T-helper 2 cell treated with Interferon-gamma antibody and Interleukin-4, amounts not matched to agents 5 μg/mL and 100 μg/mL, for 36 hours (primary cell): ENCODE data around the gene SLC39A3.
A peak's percentile ranks its signal among the peaks of the same experiment; 100 is the strongest.

Experiments used
- DNase-seq: peaks from one replicate; pipeline ENCODE4 v3.0.0; 2021; ENCODE audit warnings: low spot score
- H3K27ac Mint-ChIP-seq: one replicate; pipeline ENCODE4 v1.8.0; 2021; ENCODE audit warnings: mild to moderate bottlenecking, mixed read lengths
- H3K27me3 Mint-ChIP-seq: one replicate; pipeline ENCODE4 v1.8.0; 2021; ENCODE audit warnings: low read depth, mixed read lengths
- H3K36me3 Mint-ChIP-seq: one replicate; pipeline ENCODE4 v1.8.0; 2021; ENCODE audit warnings: low read depth, mixed read lengths
- H3K4me1 Mint-ChIP-seq: one replicate; pipeline ENCODE4 v1.8.0; 2021; ENCODE audit warnings: low read depth, mixed read lengths
- H3K4me3 Mint-ChIP-seq: one replicate; pipeline ENCODE4 v1.8.0; 2022; ENCODE audit warnings: mild to moderate bottlenecking, moderate library complexity, mixed read lengths
- H3K9me3 Mint-ChIP-seq: one replicate; pipeline ENCODE4 v1.8.0; 2021; ENCODE audit warnings: mixed read lengths

Gene SLC39A3

GRCh38 chr19:2774953-2775555, 35.2 kb upstream of the SLC39A3 start:
- DNase-seq: no peak
- Mint-ChIP-seq H3K9me3 (no peaks in the 10 kb centered on the region), H3K27me3 (no peaks in the 10 kb centered on the region), H3K27ac (peak overlapping the region; percentile 95), H3K36me3 (peaks cover 16% of the 10 kb centered on the region), H3K4me3 (peak overlapping the region; percentile 84), H3K4me1 (peaks cover 21% of the 10 kb centered on the region)

- peak overlapping the region; percentile 60 for H3K27ac Mint-ChIP-seq
- no peak for DNase-seq
- H3K4me3 Mint-ChIP-seq: no peak overlapping the region
- H3K36me3 Mint-ChIP-seq: peaks cover 16% of the 10 kb centered on the region
- peaks cover 19% of the 10 kb centered on the region for H3K4me1 Mint-ChIP-seq
- H3K27me3 Mint-ChIP-seq: no peaks in the 10 kb centered on the region
- H3K9me3 Mint-ChIP-seq: no peaks in the 10 kb centered on the region
Observed at GRCh38 chr19:2774083-2774679, 34.4 kb upstream of the SLC39A3 start.

GRCh38 chr19:2771786-2772674, 32.2 kb upstream of the SLC39A3 start:
- no peak for DNase-seq
- H3K9me3 Mint-ChIP-seq: no peaks in the 10 kb centered on the region
- H3K4me3 Mint-ChIP-seq: no peak overlapping the region
- peaks cover 13% of the 10 kb centered on the region for H3K36me3 Mint-ChIP-seq
- no peaks in the 10 kb centered on the region for H3K27me3 Mint-ChIP-seq
- H3K4me1 Mint-ChIP-seq: peaks cover 19% of the 10 kb centered on the region
- peak overlapping the region; percentile 8 for H3K27ac Mint-ChIP-seq

DNA sequence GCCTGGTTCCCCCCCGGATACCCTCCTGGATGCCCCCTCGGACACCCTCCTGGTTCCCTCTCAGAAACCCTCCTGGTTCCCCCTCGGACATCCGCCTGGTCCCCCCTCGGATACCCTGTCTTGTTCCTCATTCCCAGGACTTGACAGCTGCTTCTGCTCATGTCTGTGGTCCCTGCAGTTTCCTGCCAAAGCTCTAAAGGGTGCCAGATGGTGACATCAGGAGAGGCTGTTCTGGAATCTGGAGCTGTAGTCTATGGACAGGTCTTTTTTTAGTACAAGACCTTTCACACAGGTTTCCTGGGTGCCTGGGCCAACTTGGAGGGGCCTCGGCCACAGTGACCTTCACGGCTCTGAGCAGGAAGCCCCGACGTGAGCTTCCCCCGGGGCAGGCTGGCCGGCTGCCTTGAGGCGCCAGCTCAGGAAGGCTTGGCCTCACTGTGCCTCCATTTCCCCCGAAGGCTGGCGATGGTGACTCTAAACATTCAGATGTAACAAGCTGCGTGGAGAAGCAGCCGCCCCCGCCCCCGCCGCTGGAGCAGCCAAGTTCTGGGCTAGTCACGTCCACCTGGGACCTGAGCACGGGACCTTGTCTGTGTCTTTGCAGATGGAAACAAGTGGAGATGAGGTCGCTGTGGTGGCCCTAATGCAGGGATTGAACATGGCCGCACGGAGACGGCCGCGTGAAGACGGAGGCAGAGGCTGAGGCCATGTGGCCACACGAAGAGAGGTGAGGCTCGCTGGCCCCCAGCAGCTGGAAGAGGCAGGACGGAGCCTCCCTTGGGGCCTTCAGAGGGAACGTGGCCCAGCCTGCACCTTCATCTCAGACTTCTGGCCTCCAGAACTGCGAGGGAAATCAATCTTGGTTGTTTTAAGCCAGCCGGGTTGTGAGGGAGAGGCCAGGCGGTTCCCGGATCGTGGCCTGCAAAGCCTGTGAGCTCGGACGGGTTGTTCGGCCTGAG, 30.5 kb upstream of the SLC39A3 start:
- H3K9me3 Mint-ChIP-seq: no peaks in the 10 kb centered on the region
- peaks cover 8% of the 10 kb centered on the region for H3K4me1 Mint-ChIP-seq
- no peak for DNase-seq
- H3K27me3 Mint-ChIP-seq: no peaks in the 10 kb centered on the region
- no peak overlapping the region for H3K4me3 Mint-ChIP-seq
- no peak overlapping the region for H3K27ac Mint-ChIP-seq
- H3K36me3 Mint-ChIP-seq: peaks cover 7% of the 10 kb centered on the region

GRCh38 chr19:2769218-2769617, 29.4 kb upstream of the SLC39A3 start:
- Mint-ChIP-seq H3K4me1 (no peaks in the 10 kb centered on the region), H3K27me3 (no peaks in the 10 kb centered on the region), H3K36me3 (peaks cover 5% of the 10 kb centered on the region), H3K27ac (no peak overlapping the region), H3K4me3 (no peak overlapping the region), H3K9me3 (no peaks in the 10 kb centered on the region)
- DNase-seq: no peak

GRCh38 chr19:2768365-2769132, 28.7 kb upstream of the SLC39A3 start:
- no peak overlapping the region for H3K4me3 Mint-ChIP-seq
- no peaks in the 10 kb centered on the region for H3K9me3 Mint-ChIP-seq
- peaks cover 5% of the 10 kb centered on the region for H3K36me3 Mint-ChIP-seq
- DNase-seq: no peak
- no peaks in the 10 kb centered on the region for H3K4me1 Mint-ChIP-seq
- no peaks in the 10 kb centered on the region for H3K27me3 Mint-ChIP-seq
- no peak overlapping the region for H3K27ac Mint-ChIP-seq

DNA sequence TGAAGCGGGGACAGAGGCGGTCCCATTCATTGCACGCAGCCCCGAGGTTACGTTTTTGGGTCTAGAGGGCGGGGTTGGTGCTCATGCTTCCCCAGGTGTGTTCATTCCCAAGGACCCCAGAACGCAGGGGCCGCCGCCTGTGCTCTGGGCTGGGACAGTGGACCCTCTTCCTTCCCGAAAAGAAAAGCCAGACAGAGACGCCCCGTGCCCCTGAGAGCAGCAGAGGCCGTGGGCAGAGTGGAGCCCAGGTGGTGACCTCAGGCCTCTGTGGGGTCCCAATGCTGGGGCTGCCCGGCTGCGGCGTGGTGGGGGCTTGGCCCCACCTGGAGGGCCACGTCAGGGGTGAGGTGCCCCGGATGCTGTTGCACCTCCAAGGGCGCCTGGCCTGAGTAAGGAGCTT, 27.9 kb upstream of the SLC39A3 start:
- Mint-ChIP-seq H3K36me3 (peaks cover 8% of the 10 kb centered on the region), H3K4me3 (no peak overlapping the region), H3K4me1 (no peaks in the 10 kb centered on the region), H3K27ac (no peak overlapping the region), H3K27me3 (no peaks in the 10 kb centered on the region), H3K9me3 (no peaks in the 10 kb centered on the region)
- DNase-seq: no peak

GRCh38 chr19:2766594-2767372, 27.0 kb upstream of the SLC39A3 start:
- H3K9me3 Mint-ChIP-seq: no peaks in the 10 kb centered on the region
- H3K4me3 Mint-ChIP-seq: no peak overlapping the region
- H3K27ac Mint-ChIP-seq: no peak overlapping the region
- peaks cover 10% of the 10 kb centered on the region for H3K36me3 Mint-ChIP-seq
- no peak for DNase-seq
- no peaks in the 10 kb centered on the region for H3K4me1 Mint-ChIP-seq
- H3K27me3 Mint-ChIP-seq: no peaks in the 10 kb centered on the region

- DNase-seq: no peak
- H3K36me3 Mint-ChIP-seq: peaks cover 13% of the 10 kb centered on the region
- H3K4me3 Mint-ChIP-seq: no peak overlapping the region
- H3K27me3 Mint-ChIP-seq: no peaks in the 10 kb centered on the region
- H3K4me1 Mint-ChIP-seq: no peaks in the 10 kb centered on the region
- no peaks in the 10 kb centered on the region for H3K9me3 Mint-ChIP-seq
- H3K27ac Mint-ChIP-seq: no peak overlapping the region
Observed at GRCh38 chr19:2765376-2765775, 25.6 kb upstream of the SLC39A3 start.

DNA sequence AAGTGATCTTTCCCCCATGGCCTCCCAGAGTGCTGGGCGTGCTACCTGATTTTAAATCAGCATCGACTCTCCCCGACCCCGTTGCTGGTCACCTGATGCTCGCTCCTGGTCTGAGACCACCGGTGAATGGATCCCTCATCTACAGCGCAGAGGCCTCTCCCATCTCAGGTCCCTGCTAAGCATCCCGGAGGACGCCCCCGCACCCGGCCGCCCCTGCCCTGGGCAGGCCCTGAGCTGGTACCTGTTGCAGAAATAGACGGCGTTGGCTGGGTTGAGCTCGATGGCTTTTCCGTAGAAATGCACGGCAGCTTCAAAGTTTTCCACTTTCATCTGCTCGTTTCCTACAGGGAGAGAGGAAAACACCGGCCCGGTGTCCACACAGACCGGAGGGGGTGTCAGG, 25.1 kb upstream of the SLC39A3 start:
- Mint-ChIP-seq H3K27me3 (no peaks in the 10 kb centered on the region), H3K4me3 (no peak overlapping the region), H3K9me3 (no peaks in the 10 kb centered on the region), H3K27ac (no peak overlapping the region), H3K36me3 (peaks cover 14% of the 10 kb centered on the region), H3K4me1 (no peaks in the 10 kb centered on the region)
- no peak for DNase-seq

GRCh38 chr19:2763687-2764086, 23.9 kb upstream of the SLC39A3 start:
- no peaks in the 10 kb centered on the region for H3K4me1 Mint-ChIP-seq
- H3K4me3 Mint-ChIP-seq: no peak overlapping the region
- H3K27ac Mint-ChIP-seq: no peak overlapping the region
- peaks cover 21% of the 10 kb centered on the region for H3K36me3 Mint-ChIP-seq
- DNase-seq: no peak
- no peaks in the 10 kb centered on the region for H3K9me3 Mint-ChIP-seq
- no peaks in the 10 kb centered on the region for H3K27me3 Mint-ChIP-seq

DNA sequence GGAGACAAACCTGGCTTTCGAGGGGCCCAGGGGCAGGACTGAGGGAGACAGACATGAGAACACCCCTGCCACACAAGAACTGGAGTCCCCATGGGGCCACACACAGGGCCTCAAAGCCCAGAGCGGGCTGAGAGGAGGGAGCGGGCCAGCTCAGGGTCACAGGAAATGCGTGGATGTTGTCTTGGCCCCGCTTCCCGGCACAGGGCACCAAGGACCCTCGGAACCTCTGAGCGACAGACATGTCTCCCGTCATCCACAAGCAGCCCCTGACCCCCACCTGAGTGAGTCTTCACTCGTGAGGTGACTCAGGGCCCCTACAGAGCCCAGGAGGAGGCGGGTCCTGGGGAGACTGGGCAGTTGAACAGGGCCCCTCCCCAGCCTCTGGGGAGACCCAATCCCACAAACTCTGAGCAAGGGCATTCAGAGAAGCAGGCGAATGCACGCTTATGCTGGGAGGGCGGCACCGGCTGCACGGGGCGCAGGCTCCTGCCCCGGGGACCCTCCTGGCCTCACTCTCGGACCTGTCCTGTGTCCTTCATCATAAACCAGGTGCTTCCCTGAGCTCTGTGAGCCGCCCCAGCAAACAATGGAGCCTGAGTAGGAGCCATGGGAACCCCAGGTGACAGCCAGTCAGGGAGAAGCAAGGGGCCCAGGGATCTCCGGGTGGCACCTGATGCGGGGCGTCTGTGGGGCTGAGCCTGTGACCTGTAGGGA, 23.1 kb upstream of the SLC39A3 start:
- no peak overlapping the region for H3K27ac Mint-ChIP-seq
- H3K27me3 Mint-ChIP-seq: no peaks in the 10 kb centered on the region
- H3K36me3 Mint-ChIP-seq: peaks cover 24% of the 10 kb centered on the region
- no peak for DNase-seq
- no peaks in the 10 kb centered on the region for H3K4me1 Mint-ChIP-seq
- no peak overlapping the region for H3K4me3 Mint-ChIP-seq
- no peaks in the 10 kb centered on the region for H3K9me3 Mint-ChIP-seq
